Measurements from ENCODE around the gene DUSP5. TPM values are rescaled to one million over a fixed set of nuclear protein-coding genes. Genes with fewer than 3 reads are reported as not detected.

The DUSP5 gene
- total RNA-seq, 4 donors from 2014 or later: 22.1 to 33.8 (median 26.3) TPM

- TF ChIP-seq POLR2A (IDR thresholded peaks at IDR 0.05): no peak
- no peak for TF ChIP-seq CTCF (IDR thresholded peaks at IDR 0.05)
- no peak for DNase-seq
- H3K4me1 ChIP-seq: peaks cover 0 to 22% (median 0%) of the 10 kb centered on the region in 4 donors
- no peaks in the 10 kb centered on the region for H3K36me3 ChIP-seq
- no peaks in the 10 kb centered on the region for H3K9me3 ChIP-seq
- H3K27ac ChIP-seq: no peak overlapping the region
- no peaks in the 10 kb centered on the region for H3K27me3 ChIP-seq
- no peak overlapping the region for H3K4me3 ChIP-seq
These were observed 48.9 kb downstream of the DUSP5 start for GRCh38 chr10:110546499-110547110.

GRCh38 chr10:110547139-110547761 is 49.5 kb downstream of the DUSP5 start:
- no peaks in the 10 kb centered on the region for H3K36me3 ChIP-seq
- no peaks in the 10 kb centered on the region for H3K9me3 ChIP-seq
- H3K27me3 ChIP-seq: no peaks in the 10 kb centered on the region
- H3K4me1 ChIP-seq: peaks cover 0 to 22% (median 0%) of the 10 kb centered on the region in 4 donors
- no peak for DNase-seq
- H3K4me3 ChIP-seq: no peak overlapping the region
- no peak overlapping the region for H3K27ac ChIP-seq
- TF ChIP-seq CTCF (IDR thresholded peaks at IDR 0.05) (peak; percentile 61 to 96 (median 89)), POLR2A (IDR thresholded peaks at IDR 0.05) (no peak)

- TF ChIP-seq POLR2A (IDR thresholded peaks at IDR 0.05) (no peak), CTCF (IDR thresholded peaks at IDR 0.05) (no peak)
- no peak overlapping the region for H3K27ac ChIP-seq
- no peaks in the 10 kb centered on the region for H3K9me3 ChIP-seq
- H3K4me1 ChIP-seq: peaks cover 0 to 22% (median 0%) of the 10 kb centered on the region in 4 donors
- no peaks in the 10 kb centered on the region for H3K27me3 ChIP-seq
- no peaks in the 10 kb centered on the region for H3K36me3 ChIP-seq
- no peak overlapping the region for H3K4me3 ChIP-seq
- DNase-seq: no peak
These were observed 50.3 kb downstream of the DUSP5 start for GRCh38 chr10:110548002-110548401.

- no peak for DNase-seq
- H3K4me3 ChIP-seq: no peak overlapping the region
- no peak overlapping the region for H3K27ac ChIP-seq
- TF ChIP-seq CTCF (IDR thresholded peaks at IDR 0.05) (no peak), POLR2A (IDR thresholded peaks at IDR 0.05) (no peak)
- H3K27me3 ChIP-seq: no peaks in the 10 kb centered on the region
- no peaks in the 10 kb centered on the region for H3K9me3 ChIP-seq
- H3K36me3 ChIP-seq: no peaks in the 10 kb centered on the region
- peaks cover 0 to 19% (median 0%) of the 10 kb centered on the region in 4 donors for H3K4me1 ChIP-seq
These were observed 51.5 kb downstream of the DUSP5 start for GRCh38 chr10:110549211-110549610.

- H3K9me3 ChIP-seq: no peaks in the 10 kb centered on the region
- H3K27ac ChIP-seq: no peak overlapping the region
- no peaks in the 10 kb centered on the region for H3K27me3 ChIP-seq
- no peak overlapping the region for H3K4me3 ChIP-seq
- TF ChIP-seq CTCF (IDR thresholded peaks at IDR 0.05) (no peak), POLR2A (IDR thresholded peaks at IDR 0.05) (no peak)
- no peaks in the 10 kb centered on the region for H3K36me3 ChIP-seq
- peaks cover 0 to 10% (median 0%) of the 10 kb centered on the region in 4 donors for H3K4me1 ChIP-seq
- DNase-seq: no peak
These were observed 56.2 kb downstream of the DUSP5 start for GRCh38 chr10:110553905-110554304.

Measured in Peyer's patch (tissue), 4 donors.